IMR-90 (cell line): ENCODE measurements around the gene CRYBG2.

Experiments used
- POLR2A ChIP-seq: IDR thresholded peaks from 2 replicates; pipeline ENCODE4 v1.6.1; 2012; ENCODE audit warnings: mild to moderate bottlenecking, low read depth, low read length
- RCOR1 ChIP-seq: IDR thresholded peaks from 2 replicates; pipeline ENCODE4 v1.6.1; 2012; ENCODE audit warnings: mild to moderate bottlenecking, low read length, improper control_type of control experiment; ENCODE audit not compliant: insufficient replicate concordance
- SMC3 ChIP-seq: fragments of 150-350 bp; IDR thresholded peaks from 2 replicates; pipeline ENCODE4 v1.6.1; 2016; ENCODE audit warnings: low read depth, mild to moderate bottlenecking, antibody characterized with exemption, low read length, moderate library complexity

DNA sequence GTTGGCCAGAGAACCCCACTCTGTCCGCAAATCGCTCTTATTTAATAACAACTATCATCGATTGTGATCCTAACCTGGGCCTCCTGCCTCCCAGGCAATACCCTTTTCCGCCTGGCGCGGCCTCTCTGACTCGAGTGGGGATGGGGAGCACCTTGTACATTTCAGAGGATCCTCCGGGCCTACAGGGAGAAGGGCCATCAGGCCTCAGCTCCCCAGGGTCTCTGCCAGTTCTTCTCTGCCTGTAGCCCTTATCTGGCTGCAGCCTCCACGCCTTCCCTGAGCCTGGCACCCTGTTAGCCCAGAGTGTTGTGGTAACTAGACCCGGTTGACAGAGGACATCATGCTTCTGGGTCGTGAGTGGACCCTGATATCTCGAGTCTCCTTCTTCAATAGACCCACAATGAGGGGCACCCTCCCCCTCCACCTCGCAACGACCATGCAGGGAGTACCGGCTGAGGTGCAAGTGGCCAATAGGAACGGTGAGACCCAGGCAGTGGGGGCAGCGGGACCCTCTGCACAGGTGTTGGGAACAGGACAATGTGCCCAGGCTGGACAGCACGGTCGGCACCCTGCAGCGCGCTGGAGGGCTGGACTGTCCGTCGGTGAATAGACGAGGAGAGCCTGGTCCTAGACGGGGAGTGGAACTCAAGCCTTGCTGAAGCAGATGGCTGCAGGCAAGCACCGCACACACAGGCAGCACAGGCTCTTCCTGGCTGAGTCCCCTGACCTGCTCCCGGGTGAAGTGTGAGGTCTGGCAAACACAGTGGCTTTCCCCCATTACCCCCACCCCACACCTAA lies 7.1 kb upstream of the CRYBG2 start:
- no peak for TF ChIP-seq SMC3
- TF ChIP-seq POLR2A, result no peak
- TF ChIP-seq RCOR1, result no peak
